HG02981 (cell line): ENCODE data around the gene DDX41.
"Not testable (repeated sequence)": the region's sequence is repeated elsewhere in the genome, so short reads cannot be mapped to it uniquely, and the experiment has no call there.

Experiments used
- ATAC-seq: cut with Tn5 transposase; IDR thresholded peaks from one replicate; pipeline ENCODE4 v1.9.1; 2021; ENCODE audit warnings: mild to moderate bottlenecking, moderate library complexity; ENCODE audit not compliant: unreplicated experiment

DDX41 gene

DNA sequence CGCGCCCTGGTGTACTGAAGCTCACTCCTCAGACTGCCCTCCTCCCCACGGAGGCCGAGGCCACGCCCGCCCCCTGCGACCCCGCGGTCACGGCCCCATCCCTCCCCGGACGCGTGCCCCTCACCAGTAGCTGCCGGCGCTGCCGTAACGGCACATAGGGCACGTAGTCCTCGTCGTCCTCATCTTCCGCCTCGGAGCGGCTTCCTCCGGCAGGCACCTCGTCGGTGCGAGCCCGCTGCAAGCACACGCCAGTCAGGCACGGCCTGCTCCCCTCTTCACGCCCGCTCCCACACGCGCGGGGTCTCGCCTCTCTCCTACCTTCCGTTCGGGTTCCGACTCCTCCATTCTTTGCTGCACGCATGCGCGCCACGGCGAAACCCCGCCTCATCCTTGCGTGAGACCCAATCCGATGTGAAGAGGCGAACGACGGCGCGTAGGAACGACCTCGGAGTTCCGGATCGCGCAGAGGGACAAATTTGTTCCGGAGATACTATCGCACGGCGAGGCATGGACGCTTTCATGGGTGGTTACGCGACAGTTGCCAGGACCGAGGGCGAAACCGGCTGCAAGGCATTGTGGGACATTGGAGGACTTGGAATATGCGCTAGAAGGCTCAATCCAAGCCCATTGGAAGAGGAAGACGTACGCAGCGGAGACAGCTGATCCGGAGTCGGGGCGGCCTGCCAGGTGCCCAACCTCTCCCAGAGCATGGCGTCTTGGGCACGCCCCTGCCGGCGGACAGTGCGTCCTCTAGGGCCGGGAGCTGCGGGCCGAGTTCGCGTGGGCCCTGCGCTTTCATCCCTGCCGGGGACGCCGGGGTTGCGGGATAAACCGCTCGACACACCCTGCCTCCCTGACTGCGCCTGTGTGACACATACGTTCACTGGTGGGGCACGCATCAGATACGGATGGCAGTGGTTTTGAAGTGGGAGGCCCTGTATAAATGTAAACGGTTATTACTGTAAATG, at the start of gene DDX41:
TSS of gene DDX41 (minus strand) at position 361 of the 968 bp plus-strand sequence. CDS start at position 345, 16 bp downstream.
- ATAC-seq: peak; percentile 77

GRCh38 chr5:177565046-177565445, 48.3 kb upstream of the DDX41 start:
- ATAC-seq: no peak

GRCh38 chr5:177559446-177559941, 42.7 kb upstream of the DDX41 start:
- ATAC-seq: not testable (repeated sequence)

DNA sequence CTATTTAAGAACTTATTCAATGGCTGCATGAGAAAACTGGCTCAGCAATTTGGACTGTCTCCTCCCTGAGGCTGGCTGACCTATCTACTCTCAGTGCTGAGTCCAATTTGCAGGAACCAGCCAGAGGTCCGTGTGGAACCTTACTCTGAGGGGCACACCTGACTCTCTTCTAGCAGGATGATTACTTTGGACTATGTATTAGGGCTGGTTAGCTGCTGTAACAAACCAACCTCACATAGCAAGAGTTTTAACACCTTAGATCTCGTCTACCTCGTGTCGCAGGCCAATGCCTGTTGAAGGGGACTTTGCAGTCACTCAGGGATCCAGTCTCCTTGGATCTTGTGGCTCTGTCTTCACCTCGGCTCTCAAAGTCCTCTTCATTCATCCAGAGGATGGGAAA, 41.0 kb upstream of the DDX41 start:
- ATAC-seq: no peak

GRCh38 chr5:177557041-177557647, 40.4 kb upstream of the DDX41 start:
- no peak for ATAC-seq

GRCh38 chr5:177555665-177556064, 38.9 kb upstream of the DDX41 start:
- no peak for ATAC-seq

- no peak for ATAC-seq
Observed at GRCh38 chr5:177555228-177555627, 38.5 kb upstream of the DDX41 start.

GRCh38 chr5:177554474-177555111, 37.8 kb upstream of the DDX41 start, which contains the start of gene FAM193B:
Gene FAM193B, minus strand, starts transcription at chr5:177554563. Its CDS starts 105 bp downstream, at chr5:177554458.
- peak; percentile 90 for ATAC-seq

GRCh38 chr5:177553671-177554429, 37.1 kb upstream of the DDX41 start:
- ATAC-seq: peak; percentile 34

- no peak for ATAC-seq
Observed at GRCh38 chr5:177552839-177553455, 36.2 kb upstream of the DDX41 start.

DNA sequence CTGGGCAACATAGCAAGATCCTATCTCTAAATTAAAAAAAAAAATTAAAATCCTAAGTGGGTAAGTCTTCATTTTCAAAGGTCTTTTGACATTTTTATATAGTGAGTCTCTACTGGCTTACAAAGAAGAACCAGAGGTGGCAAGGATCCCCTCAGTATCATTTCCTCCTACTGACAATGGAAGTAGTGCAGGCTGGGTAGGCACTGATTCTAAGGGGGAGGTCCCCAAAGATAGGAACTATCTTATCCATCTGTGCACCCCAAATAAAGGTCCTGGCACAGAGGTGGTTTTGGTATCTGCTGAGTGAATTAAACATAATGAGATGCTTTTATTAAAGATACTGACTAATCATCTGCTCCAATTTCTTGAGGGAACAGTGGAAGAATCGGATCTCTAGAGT, 33.4 kb upstream of the DDX41 start:
- no peak for ATAC-seq

- ATAC-seq: no peak
Observed at GRCh38 chr5:177548495-177548894, 31.7 kb upstream of the DDX41 start.

DNA sequence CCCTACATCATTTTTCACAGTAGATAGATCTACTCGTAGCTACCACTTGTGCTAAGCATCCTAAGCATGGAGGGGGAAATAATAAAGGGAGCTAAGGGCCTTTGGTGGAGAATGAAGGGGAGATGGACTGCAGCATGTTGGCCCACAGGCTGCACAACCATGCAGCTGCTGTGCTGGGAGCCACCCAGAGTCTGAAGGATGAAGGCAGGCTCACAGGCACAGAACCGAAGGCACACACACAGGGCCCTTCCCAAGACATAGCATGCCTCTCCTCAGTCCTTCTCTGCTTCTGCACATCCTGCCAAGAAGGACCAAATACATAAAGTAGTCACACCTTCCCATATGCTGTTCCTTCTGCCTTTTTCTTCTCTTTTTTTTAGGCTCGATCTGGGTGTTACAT, 31.0 kb upstream of the DDX41 start:
- ATAC-seq: no peak

- no peak for ATAC-seq
Observed at GRCh38 chr5:177546258-177546741, 29.5 kb upstream of the DDX41 start.

GRCh38 chr5:177545487-177546257, 28.9 kb upstream of the DDX41 start:
- no peak for ATAC-seq

DNA sequence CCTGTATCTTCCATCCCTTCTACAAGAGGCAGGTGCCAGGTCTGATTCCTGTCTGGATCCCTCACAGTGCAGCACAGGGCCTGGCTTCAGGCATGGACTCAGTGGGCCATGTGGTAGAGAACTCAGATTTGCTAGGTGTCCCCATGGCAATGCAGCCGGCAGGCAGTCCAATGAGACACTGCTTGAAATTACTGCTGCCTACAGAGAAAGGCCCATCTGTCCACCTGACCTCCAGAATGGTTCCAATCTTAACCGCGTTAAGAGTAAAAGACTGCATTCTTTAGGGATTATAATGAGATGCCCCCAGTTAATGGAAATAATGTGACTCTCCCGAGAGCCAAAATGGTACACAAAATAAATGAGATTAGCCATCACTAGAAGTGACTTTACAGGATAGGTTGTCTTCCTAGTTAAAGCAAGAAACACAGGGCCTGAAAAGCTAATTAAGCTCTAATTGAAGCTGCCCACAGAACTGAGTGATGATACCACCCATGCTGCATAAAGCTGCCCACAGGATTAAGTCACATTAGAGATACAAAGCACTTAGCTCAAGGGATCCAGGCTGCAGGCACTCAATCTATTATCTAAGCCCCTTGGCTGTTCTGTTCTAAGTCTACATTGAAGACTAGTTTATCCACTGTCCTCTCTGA, 26.2 kb upstream of the DDX41 start:
- ATAC-seq: no peak

GRCh38 chr5:177540438-177540837, 23.7 kb upstream of the DDX41 start:
- ATAC-seq: no peak

DNA sequence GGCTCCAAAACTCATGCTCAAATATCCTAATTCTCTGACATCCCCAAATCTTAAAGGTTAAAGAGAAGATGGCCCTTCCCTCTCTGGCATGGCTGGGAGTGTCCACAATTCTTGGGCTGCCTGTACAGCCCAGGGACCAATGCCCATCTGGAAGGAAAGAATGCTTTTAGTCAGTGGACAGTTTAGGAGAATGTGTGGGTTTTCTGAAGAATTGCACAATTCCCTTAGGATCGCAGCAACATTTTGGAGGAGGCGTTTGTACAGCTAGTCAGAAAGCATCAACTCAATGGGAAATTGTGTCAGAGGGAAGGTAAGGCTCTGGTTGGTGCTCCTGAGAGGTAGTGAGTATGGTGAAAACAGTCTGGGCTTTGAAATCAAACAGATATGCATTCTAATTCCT, 22.6 kb upstream of the DDX41 start:
- no peak for ATAC-seq

DNA sequence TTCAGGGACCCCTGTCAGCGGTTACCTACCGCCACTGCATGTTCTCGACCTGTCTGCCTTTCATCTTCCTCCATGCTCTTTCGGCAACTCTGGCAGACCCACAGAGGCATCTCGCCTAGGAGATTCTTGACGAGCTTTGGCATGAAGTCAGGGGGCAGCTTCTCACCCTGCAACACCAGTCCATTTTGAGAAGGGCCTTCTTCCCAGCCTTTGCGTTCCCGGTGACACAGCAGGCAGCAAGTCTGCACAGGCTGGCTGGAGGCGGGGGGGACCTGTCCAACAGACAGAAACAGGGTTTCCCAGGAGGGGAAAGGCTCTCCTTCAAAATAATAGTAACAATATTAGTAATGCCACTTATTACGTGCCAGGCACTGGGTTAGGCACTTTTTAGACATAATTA, 22.1 kb upstream of the DDX41 start:
- no peak for ATAC-seq
